Activated T-helper 2 cell treated with anti-CD3 and anti-CD28 coated beads, Interferon-gamma antibody, Interleukin-2, Interleukin-4, amounts not matched to agents 10 μg/mL and 5 μg/mL and 100 μg/mL, durations not matched to agents 14 hours and 24 hours and 36 hours (primary cell): Measurements from ENCODE around the gene ESRP2. TPM values are rescaled to one million over a fixed set of nuclear protein-coding genes. Genes with fewer than 3 reads are reported as not detected.

Source experiments
- DNase-seq: peaks from one replicate; pipeline ENCODE4 v3.0.0; 2021; ENCODE audit warnings: low spot score
- H3K27ac Mint-ChIP-seq: one replicate; pipeline ENCODE4 v1.8.0; 2021; ENCODE audit warnings: mixed read lengths
- H3K27me3 Mint-ChIP-seq: one replicate; pipeline ENCODE4 v1.8.0; 2021; ENCODE audit warnings: low read depth, mixed read lengths
- H3K36me3 Mint-ChIP-seq: one replicate; pipeline ENCODE4 v1.8.0; 2021; ENCODE audit warnings: low read depth, mixed read lengths
- H3K4me1 Mint-ChIP-seq: one replicate; pipeline ENCODE4 v1.8.0; 2021; ENCODE audit warnings: low read depth, mixed read lengths
- H3K4me3 Mint-ChIP-seq: one replicate; pipeline ENCODE4 v1.8.0; 2021; ENCODE audit warnings: low read depth, mild to moderate bottlenecking, moderate library complexity, mixed read lengths
- H3K9me3 Mint-ChIP-seq: one replicate; pipeline ENCODE4 v1.8.0; 2021; ENCODE audit warnings: mixed read lengths
- intact Hi-C: fragments of 100-400 bp; cut with micrococcal nuclease; formaldehyde crosslinking; loops from one replicate; pipeline ENCODE4 v1.15.1; 2023
- total RNA-seq: library from RNA; stranded (reverse); gene quantifications from 2 replicates; pipeline ENCODE4 v1.2.3, GENCODE V29; 2022

The ESRP2 gene
- total RNA-seq, 1 donor from 2014 or later: 0.34 TPM

DNA sequence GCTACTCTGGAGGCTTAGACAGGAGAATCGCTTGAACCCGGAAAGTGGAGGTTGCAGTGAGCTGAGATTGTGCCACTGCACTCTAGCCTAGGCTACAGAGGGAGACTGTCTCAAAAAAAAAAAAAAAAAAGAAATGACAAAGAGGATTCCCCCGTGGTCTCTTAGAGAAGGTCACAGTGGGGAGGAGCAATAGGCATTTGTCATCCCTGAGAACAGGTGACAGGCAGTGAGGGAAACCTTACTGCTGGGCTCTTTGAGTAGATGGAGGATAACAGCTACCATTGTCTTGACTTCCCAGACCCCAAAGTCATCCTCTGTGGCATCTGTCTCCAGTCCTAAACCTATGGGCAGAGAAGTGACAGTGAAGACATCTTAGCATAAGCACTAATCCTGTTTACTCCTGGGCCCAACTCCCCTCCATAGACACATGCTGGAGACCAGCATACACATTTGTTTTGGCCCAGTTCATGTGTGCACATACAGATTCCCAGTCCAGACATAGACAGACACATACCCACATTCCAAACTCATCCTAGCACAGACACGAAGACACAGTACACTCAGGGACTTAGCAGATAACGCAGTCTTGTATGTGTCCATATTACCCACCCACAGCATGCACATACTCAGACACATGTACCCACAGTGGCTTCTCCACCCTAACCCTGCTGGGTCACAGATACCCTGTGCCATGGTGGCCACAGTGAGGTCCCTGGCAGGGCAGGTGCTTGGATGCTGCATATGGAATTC is 2.7 kb downstream of the ESRP2 start:
- Mint-ChIP-seq H3K27ac (no peak overlapping the region), H3K9me3 (no peaks in the 10 kb centered on the region), H3K4me3 (no peak overlapping the region), H3K27me3 (no peaks in the 10 kb centered on the region), H3K4me1 (peaks cover 34% of the 10 kb centered on the region), H3K36me3 (peaks cover 15% of the 10 kb centered on the region)
- intact Hi-C loops: no loop called here
- DNase-seq: no peak

DNA sequence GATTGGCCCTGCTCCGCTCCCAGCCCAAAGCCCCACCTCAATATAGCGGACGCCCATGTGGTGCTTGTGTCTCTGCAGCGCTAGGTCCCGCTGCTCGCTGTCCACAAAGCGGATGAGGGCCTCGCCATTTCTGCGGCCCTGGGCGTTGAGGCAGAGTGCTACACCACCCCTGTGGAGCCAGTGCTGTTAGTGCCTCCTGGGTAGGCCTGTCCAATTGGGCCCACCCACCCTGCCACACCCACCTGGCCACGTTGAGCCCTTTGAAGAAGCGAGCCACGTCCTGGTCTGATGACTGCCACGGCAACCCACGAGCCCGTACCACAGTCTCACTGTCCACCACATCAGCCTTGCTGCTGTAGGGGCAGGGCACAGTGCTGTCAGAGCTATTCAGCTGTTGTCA is 3.6 kb downstream of the ESRP2 start:
- no peaks in the 10 kb centered on the region for H3K9me3 Mint-ChIP-seq
- H3K27me3 Mint-ChIP-seq: no peaks in the 10 kb centered on the region
- H3K27ac Mint-ChIP-seq: peak overlapping the region; percentile 55
- H3K36me3 Mint-ChIP-seq: peaks cover 23% of the 10 kb centered on the region
- DNase-seq: no peak
- intact Hi-C loops: no loop called here
- H3K4me1 Mint-ChIP-seq: peaks cover 40% of the 10 kb centered on the region
- H3K4me3 Mint-ChIP-seq: no peak overlapping the region

DNA sequence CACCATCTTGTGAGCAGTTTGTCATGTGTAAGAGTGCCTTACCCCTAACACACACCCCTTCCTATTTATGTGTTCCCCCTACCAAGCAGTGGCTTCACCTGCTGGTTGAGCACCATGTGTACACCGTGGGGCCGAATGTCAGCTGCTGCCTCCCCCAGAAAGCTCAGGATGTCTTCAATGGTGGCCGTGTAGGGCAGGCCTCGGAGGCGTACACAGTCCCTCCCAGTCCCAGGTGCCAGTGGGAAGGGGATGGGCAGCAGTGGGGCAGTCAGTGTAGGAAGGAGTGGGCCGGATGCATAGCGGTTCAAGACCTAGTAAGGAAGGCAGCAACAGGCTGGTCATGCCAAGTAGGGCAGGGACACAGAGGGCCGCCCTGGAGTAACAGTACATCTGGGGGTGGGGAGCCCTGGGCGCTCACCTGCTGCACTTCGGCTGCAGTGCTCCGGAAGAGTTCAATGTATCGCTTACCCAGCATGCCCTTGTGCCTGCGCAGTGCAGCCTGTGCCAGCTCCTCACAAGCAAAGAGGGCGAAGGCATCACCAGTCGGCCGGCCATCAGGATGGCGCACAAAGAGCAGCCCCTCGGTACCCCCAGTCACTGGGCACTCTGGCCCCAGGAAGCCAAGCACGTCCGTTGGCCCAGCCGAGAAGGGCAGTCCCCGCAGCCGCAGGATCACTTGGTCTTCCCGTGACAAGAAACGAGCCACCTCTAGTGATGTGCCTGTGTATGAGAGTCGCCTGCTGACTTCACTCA is 4.4 kb downstream of the ESRP2 start:
- peaks cover 42% of the 10 kb centered on the region for H3K4me1 Mint-ChIP-seq
- H3K4me3 Mint-ChIP-seq: no peak overlapping the region
- H3K36me3 Mint-ChIP-seq: peaks cover 28% of the 10 kb centered on the region
- intact Hi-C loops: no loop called here
- no peaks in the 10 kb centered on the region for H3K9me3 Mint-ChIP-seq
- no peaks in the 10 kb centered on the region for H3K27me3 Mint-ChIP-seq
- H3K27ac Mint-ChIP-seq: peak overlapping the region; percentile 33
- DNase-seq: no peak

DNA sequence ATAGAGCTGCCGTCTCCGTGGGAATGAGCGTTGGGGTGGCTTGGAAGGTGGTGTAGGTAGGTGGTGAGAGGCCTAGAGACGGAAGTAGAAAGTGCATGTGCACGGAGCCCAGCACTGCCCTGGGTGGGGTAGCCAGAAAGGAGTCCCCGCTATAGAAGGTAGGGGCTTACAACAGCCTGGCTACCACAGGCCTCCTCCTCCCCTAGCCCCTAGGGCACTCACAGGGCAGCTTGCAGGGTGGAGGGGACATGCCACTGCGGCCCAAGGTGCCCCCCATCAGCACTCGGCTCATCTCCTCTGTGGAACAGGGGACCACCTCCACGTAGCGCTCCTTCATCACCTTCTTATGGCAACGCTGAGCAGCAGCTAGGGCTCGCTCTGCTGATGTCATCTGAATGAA is 5.0 kb downstream of the ESRP2 start:
- intact Hi-C loops: no loop called here
- Mint-ChIP-seq H3K4me1 (peaks cover 41% of the 10 kb centered on the region), H3K36me3 (peaks cover 30% of the 10 kb centered on the region), H3K27ac (no peak overlapping the region), H3K27me3 (no peaks in the 10 kb centered on the region), H3K9me3 (no peaks in the 10 kb centered on the region), H3K4me3 (no peak overlapping the region)
- no peak for DNase-seq

DNA sequence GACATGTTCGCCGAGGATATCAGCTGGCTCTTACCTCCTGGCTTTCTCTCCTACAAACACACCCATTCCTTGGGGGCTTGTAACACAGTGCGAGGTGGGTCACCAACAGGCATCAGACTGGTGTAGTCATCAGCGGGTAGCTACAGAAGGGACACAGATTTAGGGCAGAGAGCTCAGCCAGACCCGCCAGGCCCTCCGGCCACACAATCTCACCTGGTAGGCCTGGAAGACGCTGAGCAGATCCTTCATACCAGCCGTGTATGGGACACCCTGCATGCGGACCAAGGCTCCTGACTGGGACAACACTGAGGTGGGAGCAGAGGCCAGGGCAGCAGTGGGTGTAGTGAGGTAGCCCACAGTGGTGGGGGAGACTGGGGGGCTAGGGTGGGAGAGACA is 5.8 kb downstream of the ESRP2 start:
- peaks cover 49% of the 10 kb centered on the region for H3K4me1 Mint-ChIP-seq
- H3K27ac Mint-ChIP-seq: no peak overlapping the region
- H3K4me3 Mint-ChIP-seq: no peak overlapping the region
- DNase-seq: no peak
- H3K27me3 Mint-ChIP-seq: no peaks in the 10 kb centered on the region
- intact Hi-C loops: no loop called here
- H3K9me3 Mint-ChIP-seq: no peaks in the 10 kb centered on the region
- peaks cover 37% of the 10 kb centered on the region for H3K36me3 Mint-ChIP-seq

DNA sequence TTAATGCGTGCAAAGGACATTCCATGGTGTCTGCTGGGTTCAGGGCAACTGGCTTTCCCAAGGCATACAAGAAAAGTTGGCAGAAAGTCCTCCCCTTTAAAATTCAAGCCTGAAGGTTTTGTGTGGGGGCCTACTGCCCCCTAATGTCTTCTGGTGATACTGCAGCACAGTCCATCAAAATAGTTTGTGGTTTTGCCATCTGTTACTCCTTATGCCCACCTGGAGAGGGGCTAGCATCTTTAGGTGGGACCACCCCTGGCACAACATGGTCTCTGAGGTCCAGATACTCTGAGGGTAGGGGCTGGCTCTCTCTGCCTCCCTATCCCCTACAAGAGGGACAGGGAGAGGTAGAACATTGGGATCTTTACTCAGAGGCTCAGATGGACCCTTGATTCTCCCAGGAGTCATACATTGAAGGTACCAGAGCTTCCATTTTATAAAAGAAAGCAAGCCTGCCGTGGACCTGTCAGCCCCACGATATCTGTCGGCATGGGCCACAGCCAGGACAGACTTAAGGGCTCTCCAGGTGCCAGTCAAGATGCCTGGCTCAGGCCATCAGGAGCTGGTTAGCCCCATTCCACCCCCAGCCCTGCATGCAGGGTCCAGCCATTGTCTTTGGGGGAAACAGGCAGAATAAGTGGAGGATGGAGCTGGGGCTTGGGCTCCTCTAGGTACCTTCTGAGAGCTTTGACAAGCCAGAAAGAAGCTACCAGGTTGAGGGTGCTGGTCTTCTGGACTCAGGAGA is 6.3 kb downstream of the ESRP2 start:
- peaks cover 39% of the 10 kb centered on the region for H3K36me3 Mint-ChIP-seq
- no peaks in the 10 kb centered on the region for H3K27me3 Mint-ChIP-seq
- H3K27ac Mint-ChIP-seq: peak overlapping the region; percentile 64
- no peaks in the 10 kb centered on the region for H3K9me3 Mint-ChIP-seq
- no peak overlapping the region for H3K4me3 Mint-ChIP-seq
- peaks cover 47% of the 10 kb centered on the region for H3K4me1 Mint-ChIP-seq
- DNase-seq: no peak
- intact Hi-C loops: no loop called here

DNA sequence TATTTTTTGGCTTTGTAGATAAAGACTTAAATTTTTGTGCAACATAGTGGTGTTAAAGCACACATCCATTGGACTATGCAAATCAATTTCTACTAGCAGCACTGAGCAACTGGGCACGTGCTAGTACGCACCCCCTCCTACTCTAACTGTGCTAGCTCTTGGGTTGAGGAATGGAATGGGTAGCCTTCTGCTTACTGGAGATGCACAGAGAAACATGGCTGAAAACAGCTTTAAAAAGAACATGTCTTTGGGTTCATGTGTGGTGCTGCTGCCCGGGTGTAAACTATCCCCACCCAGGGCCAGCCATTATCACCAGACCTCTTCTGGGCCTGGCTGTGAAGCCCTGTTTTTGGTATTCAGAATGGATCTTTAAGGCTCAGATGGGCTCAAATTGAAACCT is 7.3 kb downstream of the ESRP2 start:
- no peak for DNase-seq
- no peaks in the 10 kb centered on the region for H3K9me3 Mint-ChIP-seq
- H3K4me3 Mint-ChIP-seq: no peak overlapping the region
- H3K36me3 Mint-ChIP-seq: peaks cover 39% of the 10 kb centered on the region
- peaks cover 46% of the 10 kb centered on the region for H3K4me1 Mint-ChIP-seq
- H3K27me3 Mint-ChIP-seq: no peaks in the 10 kb centered on the region
- H3K27ac Mint-ChIP-seq: no peak overlapping the region
- intact Hi-C loops: no loop called here

DNA sequence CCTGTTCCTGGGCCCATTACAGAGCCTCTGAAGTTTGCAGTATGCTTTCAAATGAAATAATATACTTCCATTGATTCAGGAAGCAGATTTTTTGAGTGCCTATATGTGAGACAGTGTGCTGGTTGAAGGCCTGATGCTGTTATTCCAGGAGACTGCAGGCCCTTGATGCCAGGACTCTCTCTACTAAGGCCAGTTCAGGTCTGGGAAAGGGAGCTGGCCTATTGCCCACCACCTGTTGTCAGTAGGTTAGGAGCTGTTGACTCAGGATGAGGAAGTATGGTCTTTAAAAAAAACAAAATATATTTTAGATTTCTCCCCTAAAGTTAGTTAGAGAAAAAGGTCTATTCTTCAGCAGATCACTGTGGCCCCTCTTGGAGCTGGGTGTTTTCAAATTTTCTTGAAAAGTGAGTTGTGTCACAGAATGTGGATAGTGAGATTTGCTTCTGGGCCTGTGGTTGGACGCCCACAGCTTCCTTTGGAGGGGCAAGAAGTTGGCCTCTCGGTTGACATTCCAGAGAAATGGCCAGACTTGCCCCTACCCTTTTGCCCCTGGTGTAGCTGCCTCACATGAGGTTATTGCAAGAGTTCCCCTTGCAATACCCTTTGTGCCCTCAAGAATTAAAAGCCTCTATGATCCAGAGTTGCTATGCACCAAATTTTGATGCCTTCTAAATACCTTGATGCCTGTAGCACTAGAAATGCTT is 7.9 kb downstream of the ESRP2 start:
- Mint-ChIP-seq H3K9me3 (no peaks in the 10 kb centered on the region), H3K4me1 (peaks cover 43% of the 10 kb centered on the region), H3K4me3 (no peak overlapping the region), H3K36me3 (peaks cover 39% of the 10 kb centered on the region), H3K27ac (peak overlapping the region; percentile 85), H3K27me3 (no peaks in the 10 kb centered on the region)
- intact Hi-C loops: loop anchor here (1.0 kb wide), 1 partner anchor 134 kb away; no protein-coding TSS in a partner anchor
- DNase-seq: no peak

DNA sequence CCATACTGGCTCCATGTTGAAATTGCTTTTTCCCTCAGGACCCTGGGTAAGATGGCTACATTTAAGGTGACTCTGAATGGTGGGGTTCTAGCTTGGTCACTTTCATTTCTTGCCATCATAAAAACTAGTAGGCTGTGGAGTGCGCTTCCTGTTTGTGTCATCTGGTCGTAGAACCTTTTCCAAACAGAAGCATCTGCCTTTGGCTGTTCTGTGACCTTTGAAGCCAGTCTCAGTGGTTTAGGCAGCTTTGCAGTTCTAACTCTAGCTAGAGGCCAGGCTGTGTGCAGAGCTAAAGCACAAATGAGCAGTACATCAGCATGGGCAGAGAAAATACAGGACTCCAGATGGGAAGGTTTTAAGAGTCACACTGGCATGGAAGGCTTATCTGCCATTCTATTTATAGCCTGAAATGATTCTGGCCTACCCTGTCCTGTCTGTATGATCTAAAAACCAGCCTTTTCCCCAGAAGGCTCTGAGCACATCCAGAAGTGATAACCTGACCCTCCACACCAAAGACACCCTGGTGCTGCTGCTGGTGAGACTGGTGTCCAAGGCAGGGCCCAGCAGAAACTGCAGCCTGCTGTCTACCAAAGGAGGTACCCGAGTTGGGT is 8.6 kb downstream of the ESRP2 start:
- Mint-ChIP-seq H3K9me3 (no peaks in the 10 kb centered on the region), H3K27ac (peak overlapping the region; percentile 85), H3K4me3 (peak overlapping the region; percentile 22), H3K27me3 (no peaks in the 10 kb centered on the region), H3K4me1 (peaks cover 39% of the 10 kb centered on the region), H3K36me3 (peaks cover 45% of the 10 kb centered on the region)
- no peak for DNase-seq
- intact Hi-C loops: loop anchor here (1.0 kb wide), 1 partner anchor 133 kb away; no protein-coding TSS in a partner anchor

DNA sequence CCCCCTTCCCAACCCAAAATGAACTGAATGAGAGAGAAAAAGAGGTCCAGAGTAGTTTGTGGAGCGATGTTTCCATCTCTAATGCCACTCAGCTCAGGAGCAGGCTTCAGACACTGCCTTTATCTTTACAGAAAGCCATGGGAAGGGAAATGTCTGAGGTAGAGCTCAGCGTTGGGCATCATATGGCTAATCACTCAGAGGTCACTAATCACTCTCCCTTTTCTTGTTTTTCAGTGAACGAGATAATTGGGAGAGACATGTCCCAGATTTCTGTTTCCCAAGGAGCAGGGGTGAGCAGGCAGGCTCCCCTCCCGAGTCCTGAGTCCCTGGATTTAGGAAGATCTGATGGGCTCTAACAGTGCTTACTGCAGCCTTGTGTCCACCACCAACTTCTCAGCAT is 9.8 kb downstream of the ESRP2 start:
- DNase-seq: no peak
- intact Hi-C loops: no loop called here
- no peaks in the 10 kb centered on the region for H3K27me3 Mint-ChIP-seq

DNA sequence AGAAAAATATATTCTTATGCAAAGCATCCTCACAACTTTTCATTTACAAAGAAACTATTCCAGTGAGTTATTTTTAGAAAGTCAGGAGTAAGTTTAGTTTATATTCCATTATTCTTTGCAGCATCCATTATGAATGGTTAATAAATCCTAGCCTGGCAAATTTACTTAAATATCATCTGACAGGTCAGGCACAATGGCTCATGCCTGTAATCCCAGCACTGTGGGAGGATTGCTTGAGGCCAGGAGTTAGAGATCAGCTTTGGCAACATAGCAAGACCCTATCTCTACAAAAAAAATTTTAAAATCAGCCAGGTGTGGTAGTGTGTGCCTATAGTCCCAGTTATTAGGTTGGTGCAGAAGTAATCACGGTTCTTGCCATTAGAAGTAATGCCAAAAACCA is 12.9 kb downstream of the ESRP2 start:
- Mint-ChIP-seq H3K4me1 (peaks cover 28% of the 10 kb centered on the region), H3K9me3 (no peaks in the 10 kb centered on the region), H3K27ac (no peak overlapping the region), H3K27me3 (no peaks in the 10 kb centered on the region), H3K36me3 (peaks cover 49% of the 10 kb centered on the region), H3K4me3 (no peak overlapping the region)
- no peak for DNase-seq
- intact Hi-C loops: no loop called here

More for the DNA sequence above, 9.8 kb downstream of the ESRP2 start:
- Mint-ChIP-seq H3K9me3 (no peaks in the 10 kb centered on the region), H3K36me3 (peaks cover 54% of the 10 kb centered on the region), H3K27ac (peak overlapping the region; percentile 85), H3K4me1 (peaks cover 41% of the 10 kb centered on the region), H3K4me3 (no peak overlapping the region)

DNA sequence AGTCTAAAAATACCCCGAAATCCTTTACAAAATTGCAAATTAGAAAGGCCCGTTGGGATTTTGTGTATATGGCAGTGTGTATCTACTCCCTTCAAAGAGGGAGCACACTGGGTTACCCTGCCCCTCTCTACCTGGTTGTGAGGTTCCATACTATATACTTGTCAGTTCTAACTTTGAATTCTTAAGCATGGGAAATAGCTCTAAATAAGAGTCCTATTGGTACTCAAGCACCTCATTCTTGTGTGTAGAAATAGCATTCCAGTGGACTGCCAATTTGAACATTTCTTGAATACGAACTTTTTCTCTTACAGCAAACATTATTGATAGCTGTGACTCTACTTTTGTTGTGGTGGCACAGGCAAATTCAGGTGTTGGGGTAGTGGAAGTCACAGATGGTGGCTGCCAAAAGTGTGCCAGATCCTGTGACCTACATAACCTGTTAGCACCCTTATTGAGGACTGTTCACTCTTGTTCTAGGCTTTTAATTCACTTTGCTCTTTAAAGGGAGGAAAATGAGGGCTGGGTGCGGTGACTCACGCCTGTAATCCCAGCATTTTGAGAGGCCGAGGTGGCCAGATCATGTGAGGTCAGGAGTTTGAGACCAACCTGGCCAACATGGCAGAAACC is 16.1 kb downstream of the ESRP2 start:
- H3K4me3 Mint-ChIP-seq: no peak overlapping the region
- intact Hi-C loops: no loop called here
- no peak for DNase-seq
- peaks cover 47% of the 10 kb centered on the region for H3K36me3 Mint-ChIP-seq
- H3K9me3 Mint-ChIP-seq: no peaks in the 10 kb centered on the region
- no peak overlapping the region for H3K27ac Mint-ChIP-seq
- no peaks in the 10 kb centered on the region for H3K27me3 Mint-ChIP-seq
- peaks cover 7% of the 10 kb centered on the region for H3K4me1 Mint-ChIP-seq
